ENCODE data around the gene CACNA2D2. TPM values are rescaled to one million over a fixed set of nuclear protein-coding genes. Genes with fewer than 3 reads are reported as not detected.
A peak's percentile ranks its signal among the peaks of the same experiment; 100 is the strongest.

Gene CACNA2D2
- total RNA-seq, 1 experiment from 2014 or later: 0.04 TPM

DNA sequence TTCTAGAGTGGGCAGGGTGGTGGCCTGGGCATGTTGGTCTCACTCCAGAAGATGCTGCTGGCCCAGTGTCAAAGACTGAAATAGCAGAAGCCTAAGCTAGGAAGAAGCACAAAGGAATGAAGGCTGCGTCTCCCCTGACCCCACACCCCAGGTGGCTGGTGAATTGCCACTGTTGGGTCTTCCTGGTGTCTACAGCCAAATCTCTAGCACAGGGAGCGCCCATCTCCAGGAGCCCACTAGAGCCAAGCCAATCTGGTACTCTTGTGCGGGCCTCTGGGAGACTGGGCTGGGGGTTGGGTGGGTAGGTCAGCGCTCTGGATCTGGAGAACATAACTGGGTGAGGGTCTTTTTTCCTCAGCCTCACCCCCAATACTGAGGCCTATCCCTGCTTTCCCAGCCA is 176.3 kb downstream of the CACNA2D2 start:
- no peak for DNase-seq (ENCODE audit: low spot score)

GRCh38 chr3:50326182-50326541 is 177.3 kb downstream of the CACNA2D2 start:
- DNase-seq (ENCODE audit: low spot score): no peak

- no peak for DNase-seq (ENCODE audit: low spot score)
Measured at GRCh38 chr3:50325497-50326181, 177.8 kb downstream of the CACNA2D2 start.

GRCh38 chr3:50325113-50325480 is 178.3 kb downstream of the CACNA2D2 start:
- DNase-seq (ENCODE audit: low spot score): no peak

DNA sequence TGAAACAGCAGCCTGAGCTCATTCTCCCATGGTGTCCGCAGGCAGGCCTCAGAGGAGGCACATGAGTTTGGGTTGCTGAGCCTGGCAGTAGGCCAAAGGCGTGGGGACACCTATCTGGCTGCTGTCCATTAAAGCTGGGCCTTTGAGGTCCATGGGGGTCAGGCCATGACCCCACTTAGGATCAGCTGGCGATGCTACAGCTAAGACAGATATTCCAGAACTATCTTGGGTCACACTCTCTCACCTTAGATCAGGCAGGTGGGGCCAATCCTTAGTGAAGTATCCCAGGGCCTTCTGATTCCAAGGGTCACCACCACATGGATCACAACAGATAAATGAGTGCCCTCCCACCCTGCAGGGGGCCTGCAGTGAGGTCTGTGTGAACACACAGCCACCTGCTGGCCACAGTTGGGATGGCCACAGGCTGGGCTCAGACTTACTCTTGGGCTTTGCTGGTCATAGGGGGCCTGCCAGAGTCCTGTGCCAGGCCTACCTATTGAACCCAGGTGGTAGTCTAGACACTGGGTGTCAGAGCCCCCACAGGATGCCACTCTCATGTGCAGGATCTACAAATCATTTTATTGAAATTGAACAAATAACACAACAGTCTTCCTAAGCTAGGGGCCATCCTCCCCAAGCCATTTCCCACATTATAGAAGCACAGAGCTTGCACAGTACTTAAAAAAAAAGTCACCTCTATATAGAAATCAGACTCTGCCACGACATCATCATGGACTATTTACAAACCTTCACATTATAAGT is 178.9 kb downstream of the CACNA2D2 start:
- DNase-seq (ENCODE audit: low spot score): no peak

DNA sequence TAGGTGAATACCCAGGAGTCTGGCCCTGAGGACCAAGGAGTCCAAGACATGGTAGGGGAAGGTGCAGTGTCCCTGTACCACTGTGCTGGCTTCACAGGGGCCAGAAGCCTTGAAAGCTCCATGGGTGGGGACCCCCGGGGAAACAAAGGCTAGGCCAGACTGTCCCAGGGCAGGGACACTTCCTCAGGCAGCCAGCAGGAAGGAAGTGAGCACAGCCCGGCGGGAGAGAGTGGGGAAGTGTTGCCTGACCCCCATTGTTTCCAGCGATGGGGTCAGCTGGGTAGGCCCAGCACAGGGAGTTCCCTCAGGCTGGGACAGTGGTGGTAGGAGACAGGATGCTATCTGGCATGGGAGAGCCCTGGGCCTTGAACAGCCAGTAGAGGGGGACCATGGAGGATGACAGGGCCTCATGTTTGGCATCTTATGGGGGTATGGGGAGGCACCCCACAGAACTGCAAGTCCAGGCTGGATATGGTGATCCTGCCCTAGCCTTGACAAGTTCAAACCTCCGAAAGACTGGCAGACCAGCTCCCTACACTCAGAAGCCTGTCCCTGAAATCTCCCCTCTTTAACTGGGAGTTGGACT is 179.7 kb downstream of the CACNA2D2 start:
- DNase-seq (ENCODE audit: low spot score): no peak

- DNase-seq (ENCODE audit: low spot score): no peak
Measured at GRCh38 chr3:50323092-50323600, 180.3 kb downstream of the CACNA2D2 start.

DNA sequence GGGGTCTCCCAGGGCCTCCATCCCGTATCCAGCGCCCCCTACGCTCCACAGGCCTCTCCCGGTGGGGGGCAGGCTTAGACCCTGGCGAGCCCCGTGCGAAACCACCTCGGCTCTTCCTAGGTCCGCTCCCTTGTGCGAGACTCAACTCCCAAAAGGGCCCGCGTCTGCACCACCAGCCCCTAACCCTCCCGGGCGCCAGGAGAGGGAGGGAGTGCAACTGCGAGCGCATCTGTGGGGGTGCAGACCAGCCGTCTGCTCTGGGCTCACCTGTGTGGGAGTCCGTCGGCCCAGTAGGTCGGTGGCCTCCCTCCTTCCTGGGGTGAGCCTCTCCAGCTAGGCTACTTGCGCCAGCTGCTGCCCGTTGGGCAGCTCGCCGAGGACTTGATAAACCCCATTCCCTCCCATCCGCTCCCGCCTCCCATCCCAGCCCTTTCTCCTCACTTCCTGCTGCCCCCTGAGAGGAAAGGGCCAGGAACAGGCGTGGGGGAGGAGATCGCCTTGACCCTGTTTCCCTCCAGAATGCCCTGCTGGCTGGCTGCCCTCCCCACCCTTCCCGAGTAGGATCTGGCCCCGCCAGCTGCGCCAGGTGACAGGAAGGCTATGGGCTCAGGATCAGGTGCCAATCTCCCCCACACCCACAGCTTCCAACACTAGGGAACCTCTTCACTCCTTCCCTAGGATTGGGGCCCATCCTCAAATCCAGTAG is 180.9 kb downstream of the CACNA2D2 start, which contains the start of gene HYAL2:
HYAL2 (minus strand) TSS at position 360 of the 706 bp plus-strand sequence. CDS start 2,256 bp downstream, outside the sequence.
- no peak for DNase-seq (ENCODE audit: low spot score)

- DNase-seq (ENCODE audit: low spot score): no peak
Measured at GRCh38 chr3:50322115-50322385, 181.4 kb downstream of the CACNA2D2 start.

DNA sequence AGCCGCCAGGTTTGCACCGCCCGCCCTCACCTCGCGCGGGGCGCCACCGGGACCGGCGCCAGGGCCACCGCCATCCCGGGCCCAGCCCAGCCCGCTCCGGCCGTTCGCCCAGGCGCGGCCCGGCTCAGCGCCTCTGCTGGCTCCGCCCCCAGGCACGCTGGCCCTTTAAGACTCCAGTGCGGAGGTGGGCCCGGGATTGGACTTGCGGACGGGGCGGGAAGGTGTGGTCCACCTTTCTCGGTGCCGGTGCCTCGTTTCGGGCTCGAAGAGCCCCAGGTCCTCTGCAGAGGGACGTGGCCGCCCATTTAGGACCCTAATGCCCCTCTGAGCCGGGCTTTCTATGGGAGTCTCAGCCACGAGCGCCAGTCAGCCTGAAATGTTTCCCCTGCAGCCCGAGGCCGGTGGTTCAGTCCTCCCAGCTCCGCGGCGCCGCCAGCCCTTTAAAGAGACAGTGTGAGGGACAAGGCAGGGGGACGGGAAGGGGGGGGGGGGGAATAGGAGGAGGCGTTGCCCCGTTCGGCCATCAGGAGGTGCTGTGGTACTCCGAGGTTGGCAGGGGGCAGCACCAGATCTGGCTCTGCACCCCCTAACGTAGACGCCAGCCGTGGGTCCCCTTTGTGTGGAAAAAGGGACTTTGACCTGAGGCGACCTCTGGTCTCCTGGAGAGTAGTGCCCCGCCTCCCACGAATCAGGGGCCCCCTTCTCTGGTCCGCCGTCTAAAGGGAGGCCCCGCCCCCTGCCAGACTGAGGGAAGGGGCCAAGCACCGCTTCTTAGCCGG is 181.9 kb downstream of the CACNA2D2 start:
- peak; percentile 75 for DNase-seq (ENCODE audit: low spot score)

DNA sequence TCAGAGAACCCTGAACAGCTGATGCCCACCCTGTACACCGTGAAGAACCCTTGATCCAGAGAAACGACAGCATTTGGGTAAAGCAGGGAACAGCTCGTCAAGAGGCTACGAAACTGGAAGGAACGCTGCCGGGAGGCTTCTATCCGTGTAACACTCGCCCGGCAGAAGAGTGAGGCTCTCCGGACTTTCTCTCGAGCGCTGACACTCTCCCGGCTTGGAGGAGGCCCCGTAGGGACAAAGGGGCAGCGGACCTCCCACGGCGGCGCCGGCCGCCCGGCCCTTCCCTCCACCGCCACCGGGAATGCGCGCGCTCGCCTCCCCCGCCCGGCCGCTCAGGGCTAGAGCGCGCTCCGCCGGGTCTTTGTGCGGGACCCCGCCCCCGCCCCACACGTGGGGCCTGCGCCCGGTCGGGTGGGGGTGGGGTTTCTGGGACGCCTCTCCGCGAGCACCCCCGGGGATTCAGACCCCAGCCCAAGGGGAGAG is 182.5 kb downstream of the CACNA2D2 start:
- no peak for DNase-seq (ENCODE audit: low spot score)

- DNase-seq (ENCODE audit: low spot score): no peak
Measured at GRCh38 chr3:50319894-50320625, 183.4 kb downstream of the CACNA2D2 start.

GRCh38 chr3:50319181-50319893 is 184.1 kb downstream of the CACNA2D2 start:
- DNase-seq (ENCODE audit: low spot score): no peak

DNA sequence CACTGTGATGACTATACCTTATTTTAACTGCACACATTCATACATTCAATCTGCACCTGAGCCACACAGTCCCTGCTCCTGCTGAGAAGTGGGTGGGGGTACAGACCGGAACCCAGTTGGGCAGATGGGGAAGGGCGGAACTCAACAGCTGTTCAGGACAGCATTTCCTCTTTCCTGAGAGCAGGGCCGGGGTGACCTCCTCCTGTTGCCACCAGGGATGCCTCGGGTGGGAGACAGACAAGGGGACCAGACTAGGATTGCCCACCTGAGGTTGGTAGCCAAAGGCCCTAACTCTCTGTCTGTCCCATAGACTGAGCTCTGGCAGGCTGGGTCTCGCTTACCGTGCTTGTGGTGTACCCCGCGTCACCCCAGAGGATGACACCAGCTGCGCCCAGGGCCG is 184.8 kb downstream of the CACNA2D2 start:
- no peak for DNase-seq (ENCODE audit: low spot score)

DNA sequence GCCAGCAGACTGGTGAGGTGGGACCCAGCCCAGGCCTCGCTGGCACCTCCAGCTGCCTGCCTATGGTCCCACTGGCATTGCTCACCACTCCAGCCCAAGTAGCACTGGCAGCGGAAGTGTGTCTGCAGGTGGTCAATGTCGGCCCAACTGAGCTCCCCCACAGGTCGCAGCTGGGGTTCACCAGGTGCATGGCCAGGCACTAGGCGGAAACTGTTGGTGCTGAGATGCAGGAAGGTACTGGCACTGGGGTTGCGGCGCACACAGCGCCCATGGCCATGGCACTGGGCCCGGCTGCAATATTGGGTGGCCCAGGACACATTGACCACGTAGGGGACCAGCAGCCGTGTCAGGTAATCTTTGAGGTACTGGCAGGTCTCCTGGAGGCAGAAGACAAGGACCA is 185.3 kb downstream of the CACNA2D2 start:
- DNase-seq (ENCODE audit: low spot score): no peak

DNA sequence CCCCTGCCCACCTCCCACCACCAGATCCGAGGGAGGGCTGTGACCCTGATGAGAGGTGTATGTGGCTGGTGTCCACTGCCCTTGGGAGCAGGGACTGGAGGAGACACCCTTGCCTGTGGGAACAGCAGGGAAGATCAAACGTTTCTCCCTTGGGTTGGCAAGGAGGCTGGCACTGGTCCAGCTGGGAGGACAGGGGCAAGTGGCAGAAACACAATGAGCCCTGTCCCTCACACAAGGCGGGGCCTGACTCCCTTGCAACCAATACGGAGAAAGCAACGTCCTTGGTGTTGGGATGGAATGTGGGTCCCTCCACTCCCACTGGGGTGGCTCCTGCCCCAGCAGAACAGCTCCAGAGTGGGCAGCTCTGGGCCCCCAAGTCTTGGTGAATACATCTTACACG is 186.1 kb downstream of the CACNA2D2 start:
- no peak for DNase-seq (ENCODE audit: low spot score)

DNA sequence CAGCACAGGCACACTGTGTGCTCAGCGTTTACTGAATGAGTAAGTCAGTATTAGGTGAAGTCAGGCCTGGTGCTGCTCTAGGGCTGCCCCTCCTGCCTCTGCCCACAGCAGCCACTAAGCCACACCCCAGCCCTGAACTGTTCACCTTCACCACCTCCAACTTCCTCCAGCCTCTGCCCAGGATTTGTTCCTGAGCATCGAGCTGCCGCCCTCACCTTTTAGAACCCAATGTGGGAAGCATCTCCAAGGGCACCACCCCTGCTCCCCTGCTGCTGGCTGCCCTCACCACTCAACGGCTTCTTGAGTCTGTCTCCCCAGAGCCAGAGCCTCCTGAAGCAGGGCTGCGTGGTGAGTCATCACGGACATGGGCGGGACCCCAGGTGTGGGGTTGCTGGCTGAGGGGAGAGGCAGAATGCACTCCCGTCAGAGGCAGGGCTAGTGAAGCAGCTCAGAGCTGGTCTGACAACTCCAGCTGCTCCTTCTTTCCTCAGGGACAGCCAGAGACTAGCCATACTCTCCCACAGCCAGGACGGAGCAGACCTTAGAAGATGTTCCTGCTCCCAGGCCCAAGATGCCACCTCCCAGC is 186.7 kb downstream of the CACNA2D2 start:
- DNase-seq (ENCODE audit: low spot score): peak; percentile 75

DNA sequence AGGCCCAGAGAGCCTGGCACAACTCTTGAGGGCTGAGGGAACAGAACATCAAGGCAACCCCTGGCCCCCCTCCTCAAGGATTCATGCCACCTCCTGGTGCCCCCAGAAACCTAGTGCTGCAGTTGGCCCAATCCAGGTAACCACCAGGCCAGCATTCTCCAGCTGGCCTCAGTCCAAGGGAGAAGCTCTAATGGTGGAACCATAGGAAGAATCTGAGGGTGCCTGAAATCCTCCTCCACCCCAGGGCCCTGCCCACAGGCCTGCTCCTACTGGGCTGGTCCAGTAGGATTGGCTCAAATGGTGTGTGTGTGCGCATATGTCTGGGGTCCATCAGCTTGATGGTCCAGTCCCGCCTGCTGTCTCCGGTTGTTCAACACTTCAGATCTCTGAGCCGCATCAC is 188.6 kb downstream of the CACNA2D2 start:
- DNase-seq (ENCODE audit: low spot score): no peak

- no peak for DNase-seq (ENCODE audit: low spot score)
Measured at GRCh38 chr3:50314342-50314741, 189.1 kb downstream of the CACNA2D2 start.
